22Rv1 (cell line): Measurements from ENCODE around the gene USP40.

Source experiments
- H3K27ac ChIP-seq: fragments of 450-650 bp; 2 replicates; pipeline ENCODE4 v1.5.1; 2017
- ZFX ChIP-seq: fragments of 450-650 bp; IDR thresholded peaks from 2 replicates; pipeline ENCODE4 v1.6.1; 2017; ENCODE audit warnings: antibody characterized with exemption, borderline replicate concordance
- TF ChIP-seq, protein P1 (sequence below): fragments of 450-650 bp; IDR thresholded peaks from 2 replicates; pipeline ENCODE4 v1.5.1; 2017; ENCODE audit warnings: mild to moderate bottlenecking

USP40 gene

GRCh38 chr2:233532971-233533370 lies 33.6 kb downstream of the USP40 start:
- TF ChIP-seq, protein P1, sequence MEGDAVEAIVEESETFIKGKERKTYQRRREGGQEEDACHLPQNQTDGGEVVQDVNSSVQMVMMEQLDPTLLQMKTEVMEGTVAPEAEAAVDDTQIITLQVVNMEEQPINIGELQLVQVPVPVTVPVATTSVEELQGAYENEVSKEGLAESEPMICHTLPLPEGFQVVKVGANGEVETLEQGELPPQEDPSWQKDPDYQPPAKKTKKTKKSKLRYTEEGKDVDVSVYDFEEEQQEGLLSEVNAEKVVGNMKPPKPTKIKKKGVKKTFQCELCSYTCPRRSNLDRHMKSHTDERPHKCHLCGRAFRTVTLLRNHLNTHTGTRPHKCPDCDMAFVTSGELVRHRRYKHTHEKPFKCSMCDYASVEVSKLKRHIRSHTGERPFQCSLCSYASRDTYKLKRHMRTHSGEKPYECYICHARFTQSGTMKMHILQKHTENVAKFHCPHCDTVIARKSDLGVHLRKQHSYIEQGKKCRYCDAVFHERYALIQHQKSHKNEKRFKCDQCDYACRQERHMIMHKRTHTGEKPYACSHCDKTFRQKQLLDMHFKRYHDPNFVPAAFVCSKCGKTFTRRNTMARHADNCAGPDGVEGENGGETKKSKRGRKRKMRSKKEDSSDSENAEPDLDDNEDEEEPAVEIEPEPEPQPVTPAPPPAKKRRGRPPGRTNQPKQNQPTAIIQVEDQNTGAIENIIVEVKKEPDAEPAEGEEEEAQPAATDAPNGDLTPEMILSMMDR = no peak
- TF ChIP-seq ZFX = no peak
- H3K27ac ChIP-seq = no peak overlapping the region

DNA sequence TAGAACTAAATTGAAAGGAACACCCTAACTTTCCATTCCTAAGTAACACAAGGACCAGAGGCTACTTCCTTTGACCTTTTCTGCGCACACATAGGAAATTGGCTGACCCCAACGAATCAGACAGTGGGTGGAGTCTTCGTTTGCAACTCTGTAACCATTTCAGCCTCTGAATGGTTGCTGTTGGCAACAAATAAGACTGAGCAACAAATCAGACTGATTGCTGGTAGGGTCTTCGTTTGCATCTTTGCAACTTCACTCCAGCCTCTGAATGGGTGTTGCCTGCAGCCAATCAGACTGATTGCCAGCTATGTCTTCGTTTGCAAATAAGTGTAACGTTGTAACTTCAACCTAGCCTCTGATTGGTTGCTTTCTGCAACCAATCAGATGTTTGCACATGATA lies 34.6 kb downstream of the USP40 start:
- TF ChIP-seq ZFX = no peak
- TF ChIP-seq, protein P1 = no peak

GRCh38 chr2:233530381-233530780 lies 36.2 kb downstream of the USP40 start:
- H3K27ac ChIP-seq = no peak overlapping the region
- no peak for TF ChIP-seq ZFX
- TF ChIP-seq, protein P1 = no peak

More for the DNA sequence above, 34.6 kb downstream of the USP40 start:
- H3K27ac ChIP-seq = no peak overlapping the region

GRCh38 chr2:233528182-233528581 lies 38.4 kb downstream of the USP40 start:
- H3K27ac ChIP-seq = no peak overlapping the region
- no peak for TF ChIP-seq ZFX
- TF ChIP-seq, protein P1 = no peak

- no peak for TF ChIP-seq ZFX
- TF ChIP-seq, protein P1 = no peak
Observed at GRCh38 chr2:233525791-233526190, 40.8 kb downstream of the USP40 start.

GRCh38 chr2:233519787-233520611 lies 46.6 kb downstream of the USP40 start:
- TF ChIP-seq, protein P1 = no peak
- TF ChIP-seq ZFX = no peak
- H3K27ac ChIP-seq = no peak overlapping the region

More at GRCh38 chr2:233525791-233526190, 40.8 kb downstream of the USP40 start:
- H3K27ac ChIP-seq = no peak overlapping the region

DNA sequence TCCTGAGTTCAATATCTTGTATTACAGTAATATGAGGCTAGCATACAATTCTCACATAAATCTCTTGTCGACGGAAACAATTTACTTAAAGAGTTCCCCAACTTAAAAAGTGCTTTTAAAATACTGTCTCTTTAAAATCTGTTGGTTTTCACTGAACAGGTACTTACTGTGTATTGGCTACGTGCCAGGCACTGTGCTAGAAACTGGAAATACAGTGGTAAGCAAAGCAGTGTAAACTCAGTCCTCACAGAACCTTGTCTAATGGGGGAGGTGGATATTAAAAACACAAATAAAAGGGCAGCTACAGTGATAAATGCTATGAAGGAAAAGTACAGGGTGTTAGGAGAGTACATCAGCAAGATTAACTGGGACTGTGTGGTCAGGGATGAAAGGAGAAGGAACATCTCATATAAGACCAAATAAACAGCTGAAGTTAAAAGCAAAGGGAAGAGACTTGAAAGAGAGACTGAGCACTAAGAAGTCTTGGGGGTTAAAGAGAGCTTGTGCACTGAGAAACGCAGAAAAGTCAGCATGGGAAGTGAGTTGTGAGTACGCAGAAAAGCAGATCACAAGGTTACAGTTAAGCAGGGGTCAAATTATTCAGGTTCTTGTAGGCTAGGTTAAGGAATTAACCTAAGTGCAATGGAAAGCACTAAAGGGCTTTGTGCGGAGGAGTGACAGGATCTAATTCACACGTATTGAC lies 52.5 kb downstream of the USP40 start:
- TF ChIP-seq ZFX = no peak
- TF ChIP-seq, protein P1 = no peak
- no peak overlapping the region for H3K27ac ChIP-seq
